Nephron (organoid): ENCODE data around the gene HOXC5.

Source experiments
- H3K27ac Mint-ChIP-seq, 3 experiments: 2 replicates each; pipeline ENCODE4 v1.8.0; 2020; ENCODE audit warnings: mixed read lengths in 3 of 3, mild to moderate bottlenecking in 2 of 3, moderate library complexity in 1 of 3
- H3K27me3 Mint-ChIP-seq: 2 replicates; pipeline ENCODE4 v1.8.0; 2021; ENCODE audit warnings: low read depth, mild to moderate bottlenecking, moderate library complexity, mixed read lengths
- H3K36me3 Mint-ChIP-seq: 2 replicates; pipeline ENCODE4 v1.8.0; 2020; ENCODE audit warnings: low read depth, mixed read lengths
- H3K4me1 Mint-ChIP-seq: 2 replicates; pipeline ENCODE4 v1.8.0; 2020; ENCODE audit warnings: mixed read lengths
- H3K4me3 Mint-ChIP-seq, 3 experiments: 2 replicates each; pipeline ENCODE4 v1.8.0; 2020; ENCODE audit warnings: mild to moderate bottlenecking in 3 of 3, mixed read lengths in 3 of 3, moderate library complexity in 2 of 3
- H3K9me3 Mint-ChIP-seq: 2 replicates; pipeline ENCODE4 v1.8.0; 2020; ENCODE audit warnings: mixed read lengths
- TF ChIP-seq, protein P1 (sequence below), 3 experiments: fragments of 200-600 bp; sonication (generic); IDR thresholded peaks; one replicate each; pipeline ENCODE4 v1.5.0; 2021; ENCODE audit warnings: antibody characterized with exemption in 3 of 3; ENCODE audit not compliant: unreplicated experiment in 3 of 3

Gene HOXC5

DNA sequence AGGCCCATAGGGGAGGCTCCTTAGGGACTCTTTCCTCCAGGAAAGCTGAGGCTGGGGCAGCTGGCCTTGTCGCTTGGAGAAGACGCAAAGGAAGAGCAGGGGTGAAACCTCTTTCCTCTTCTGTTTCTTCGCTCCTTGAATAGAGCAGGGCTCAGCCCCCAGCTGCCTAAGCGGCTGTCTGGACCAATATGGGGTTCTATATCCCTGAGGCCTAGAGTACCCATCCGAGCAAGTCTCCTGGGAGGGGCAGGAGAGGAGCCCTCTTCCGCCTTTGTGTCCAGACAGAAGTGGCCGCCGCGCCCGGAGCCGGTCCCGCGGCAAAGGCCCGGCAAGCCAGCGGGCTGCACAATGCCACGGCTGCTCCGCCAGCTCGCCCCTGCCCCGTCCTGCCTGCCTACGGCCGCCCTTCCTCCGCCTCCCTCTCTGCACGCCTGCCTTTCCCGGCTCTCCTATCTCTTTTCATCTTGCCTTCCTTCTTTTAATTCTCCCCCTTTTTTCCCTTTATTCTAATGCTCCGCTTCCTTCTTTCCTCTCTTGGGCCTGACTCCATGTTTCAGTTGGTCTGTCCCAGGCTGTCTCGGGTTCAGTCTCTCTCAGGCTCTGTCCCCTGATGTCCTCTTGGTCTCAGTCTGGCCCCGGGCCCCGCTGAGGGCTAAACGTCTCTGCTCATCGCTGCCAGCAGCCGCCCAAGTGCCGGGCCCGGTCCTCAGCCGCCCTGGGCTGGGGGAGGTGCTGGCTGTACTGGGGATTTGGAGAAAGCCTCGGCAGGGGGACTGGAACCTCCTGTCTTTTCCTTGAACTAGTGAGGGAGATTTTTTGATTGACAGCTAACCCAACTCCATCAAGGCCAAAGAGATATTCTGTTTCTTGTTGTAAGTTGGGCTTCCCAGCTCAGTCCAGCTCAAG lies 35.4 kb upstream of the HOXC5 start:
- Mint-ChIP-seq H3K27me3 (peaks cover 46% of the 10 kb centered on the region), H3K4me1 (peaks cover 58% of the 10 kb centered on the region), H3K9me3 (no peaks in the 10 kb centered on the region), H3K36me3 (peaks cover 24% of the 10 kb centered on the region), H3K27ac (peak overlapping the region; percentile 95 to 100 (median 100)), H3K4me3 (peak overlapping the region; percentile 95 to 99 (median 96))
- TF ChIP-seq, protein P1, sequence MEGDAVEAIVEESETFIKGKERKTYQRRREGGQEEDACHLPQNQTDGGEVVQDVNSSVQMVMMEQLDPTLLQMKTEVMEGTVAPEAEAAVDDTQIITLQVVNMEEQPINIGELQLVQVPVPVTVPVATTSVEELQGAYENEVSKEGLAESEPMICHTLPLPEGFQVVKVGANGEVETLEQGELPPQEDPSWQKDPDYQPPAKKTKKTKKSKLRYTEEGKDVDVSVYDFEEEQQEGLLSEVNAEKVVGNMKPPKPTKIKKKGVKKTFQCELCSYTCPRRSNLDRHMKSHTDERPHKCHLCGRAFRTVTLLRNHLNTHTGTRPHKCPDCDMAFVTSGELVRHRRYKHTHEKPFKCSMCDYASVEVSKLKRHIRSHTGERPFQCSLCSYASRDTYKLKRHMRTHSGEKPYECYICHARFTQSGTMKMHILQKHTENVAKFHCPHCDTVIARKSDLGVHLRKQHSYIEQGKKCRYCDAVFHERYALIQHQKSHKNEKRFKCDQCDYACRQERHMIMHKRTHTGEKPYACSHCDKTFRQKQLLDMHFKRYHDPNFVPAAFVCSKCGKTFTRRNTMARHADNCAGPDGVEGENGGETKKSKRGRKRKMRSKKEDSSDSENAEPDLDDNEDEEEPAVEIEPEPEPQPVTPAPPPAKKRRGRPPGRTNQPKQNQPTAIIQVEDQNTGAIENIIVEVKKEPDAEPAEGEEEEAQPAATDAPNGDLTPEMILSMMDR (IDR thresholded peaks at IDR 0.05; ENCODE audit: unreplicated experiment in 3 of 3): no peak

DNA sequence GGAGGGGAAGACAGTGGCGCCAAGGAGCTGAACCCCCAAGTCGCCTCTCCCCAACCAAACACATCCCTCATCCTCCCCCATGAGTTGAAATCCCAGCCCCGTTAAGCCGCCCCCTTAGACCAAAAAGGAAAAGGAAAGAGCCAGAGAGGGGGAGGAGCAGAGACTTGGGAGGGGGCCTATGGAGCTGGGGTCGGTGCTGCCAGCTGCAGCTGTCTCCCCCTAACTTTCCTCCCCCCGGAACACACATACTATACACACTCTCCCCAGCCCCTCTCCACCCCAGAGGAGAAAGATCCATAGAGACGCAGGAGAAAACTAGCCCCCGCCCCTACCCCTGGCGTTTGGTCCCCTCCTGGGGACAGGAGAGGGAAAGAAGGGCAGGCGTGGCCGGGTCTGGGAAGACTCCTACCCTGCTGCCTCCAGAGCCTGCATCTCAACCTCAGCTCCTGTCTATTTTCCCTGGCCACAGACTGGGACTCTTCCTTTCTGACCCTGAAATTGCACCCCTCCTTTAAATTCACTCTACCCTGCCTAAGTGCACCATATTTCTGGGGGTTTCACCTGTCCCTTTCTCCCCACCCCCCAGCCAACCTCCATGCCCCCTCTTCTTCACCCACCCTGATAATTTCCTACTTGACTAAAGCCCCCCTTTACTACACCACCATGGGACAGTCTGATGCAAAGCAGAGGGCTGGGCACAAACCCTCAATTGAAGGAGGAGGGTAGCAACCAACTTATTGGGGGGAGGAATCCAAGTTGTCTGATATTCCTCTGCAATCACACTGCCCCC lies 34.5 kb upstream of the HOXC5 start:
- H3K27me3 Mint-ChIP-seq: peaks cover 44% of the 10 kb centered on the region
- H3K4me1 Mint-ChIP-seq: peaks cover 60% of the 10 kb centered on the region
- TF ChIP-seq, protein P1 (IDR thresholded peaks at IDR 0.05; ENCODE audit: unreplicated experiment in 3 of 3): no peak
- no peaks in the 10 kb centered on the region for H3K9me3 Mint-ChIP-seq
- peak overlapping the region; percentile 95 to 99 (median 96) for H3K4me3 Mint-ChIP-seq
- H3K36me3 Mint-ChIP-seq: peaks cover 31% of the 10 kb centered on the region
- H3K27ac Mint-ChIP-seq: peak overlapping the region; percentile 95 to 100 (median 100)

DNA sequence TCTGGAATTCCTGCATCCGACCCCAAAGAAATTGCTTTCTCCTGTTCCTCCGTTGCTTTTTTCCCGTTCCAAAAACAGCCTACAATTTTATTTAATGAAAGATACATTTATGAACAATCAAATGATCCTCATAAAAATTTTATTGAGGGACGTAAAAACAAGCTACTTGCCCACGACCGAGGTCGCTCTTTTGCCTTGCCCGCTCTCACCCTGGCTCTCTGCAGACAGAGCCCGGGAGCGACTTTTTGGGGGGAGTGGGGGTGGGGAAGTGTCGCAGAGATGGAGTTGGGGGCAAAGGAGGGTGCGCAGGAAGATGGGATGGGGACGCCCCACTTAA lies 34.0 kb upstream of the HOXC5 start:
- no peaks in the 10 kb centered on the region for H3K9me3 Mint-ChIP-seq
- H3K4me3 Mint-ChIP-seq: peak overlapping the region; percentile 95 to 99 (median 96)
- peaks cover 44% of the 10 kb centered on the region for H3K27me3 Mint-ChIP-seq
- peak overlapping the region; percentile 95 to 100 (median 100) for H3K27ac Mint-ChIP-seq
- H3K4me1 Mint-ChIP-seq: peaks cover 60% of the 10 kb centered on the region
- TF ChIP-seq, protein P1 (IDR thresholded peaks at IDR 0.05; ENCODE audit: unreplicated experiment in 3 of 3): no peak
- peaks cover 31% of the 10 kb centered on the region for H3K36me3 Mint-ChIP-seq

DNA sequence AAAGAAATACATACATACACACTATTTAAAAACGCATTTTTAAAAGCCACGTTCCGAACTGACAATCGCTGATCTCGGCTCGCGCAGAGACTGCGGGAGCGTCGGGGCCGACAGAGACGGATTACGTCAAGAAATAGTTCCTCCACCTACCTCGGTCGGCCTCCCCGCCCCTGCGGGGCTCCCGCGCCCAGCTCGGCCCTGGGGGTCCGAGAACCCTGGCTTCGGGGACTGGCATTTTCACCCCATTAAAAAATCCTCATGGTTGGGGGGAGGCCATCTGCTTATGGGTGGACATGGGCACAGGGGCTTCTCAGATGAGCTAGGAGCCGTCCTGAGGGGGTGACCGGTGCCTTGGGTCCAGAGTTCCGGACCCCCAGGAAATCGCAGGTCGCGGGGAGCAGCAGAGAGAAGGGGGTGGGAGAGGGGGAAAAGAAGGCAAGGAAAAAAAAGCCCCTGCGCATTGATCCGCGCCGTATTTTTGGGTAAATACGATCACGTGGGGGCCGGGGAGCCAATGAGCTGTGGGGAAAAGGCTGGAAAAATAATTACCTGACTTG lies 33.2 kb upstream of the HOXC5 start:
- Mint-ChIP-seq H3K27ac (peak overlapping the region; percentile 95 to 100 (median 100)), H3K9me3 (no peaks in the 10 kb centered on the region), H3K36me3 (peaks cover 28% of the 10 kb centered on the region), H3K4me3 (peak overlapping the region; percentile 95 to 99 (median 96)), H3K27me3 (peaks cover 41% of the 10 kb centered on the region), H3K4me1 (peaks cover 63% of the 10 kb centered on the region)
- TF ChIP-seq, protein P1 (IDR thresholded peaks at IDR 0.05; ENCODE audit: unreplicated experiment in 3 of 3): peak in 1 of 3 experiments; percentile 10

DNA sequence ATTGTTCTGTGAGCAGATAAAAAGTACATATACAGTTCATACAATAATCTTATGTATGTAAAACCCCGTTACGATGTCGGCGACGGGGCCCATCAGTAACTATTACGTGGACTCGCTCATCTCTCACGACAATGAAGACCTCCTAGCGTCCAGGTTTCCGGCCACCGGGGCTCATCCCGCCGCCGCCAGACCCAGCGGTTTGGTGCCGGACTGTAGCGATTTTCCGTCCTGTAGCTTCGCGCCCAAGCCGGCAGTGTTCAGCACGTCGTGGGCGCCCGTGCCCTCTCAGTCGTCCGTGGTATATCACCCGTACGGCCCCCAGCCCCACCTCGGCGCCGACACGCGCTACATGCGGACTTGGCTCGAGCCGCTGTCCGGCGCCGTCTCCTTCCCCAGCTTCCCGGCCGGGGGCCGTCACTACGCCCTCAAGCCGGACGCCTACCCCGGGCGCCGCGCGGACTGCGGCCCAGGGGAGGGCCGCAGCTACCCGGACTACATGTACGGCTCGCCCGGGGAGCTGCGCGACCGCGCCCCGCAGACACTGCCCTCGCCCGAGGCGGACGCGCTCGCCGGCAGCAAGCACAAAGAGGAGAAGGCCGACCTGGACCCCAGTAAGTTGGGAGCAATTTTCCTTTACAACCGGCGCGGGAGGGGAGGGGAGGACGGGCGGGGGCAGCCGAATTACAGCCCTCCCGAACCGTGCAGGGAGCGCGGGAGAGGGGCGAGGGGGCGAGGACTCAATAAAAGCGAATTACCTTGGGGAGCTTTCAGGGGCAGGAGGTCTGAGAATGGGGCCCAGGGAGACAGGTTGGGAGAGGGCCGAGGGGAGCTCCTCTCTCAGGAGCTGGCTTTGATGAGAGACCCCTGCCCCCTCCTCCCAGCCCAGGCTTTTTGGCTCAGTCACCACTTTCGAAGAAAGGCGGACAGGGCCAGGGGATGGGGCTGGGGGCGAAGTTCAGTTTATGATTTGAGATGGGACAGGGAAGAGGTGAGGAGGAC lies 32.4 kb upstream of the HOXC5 start, which contains the start of gene HOXC9:
TSS of gene HOXC9 (plus strand) at position 46 of the 999 bp plus-strand sequence. CDS start at position 74, 28 bp downstream.
- peak within 1 kb of the TSS; percentile 95 to 99 (median 96) for H3K4me3 Mint-ChIP-seq
- H3K27ac Mint-ChIP-seq: peak within 1 kb of the TSS; percentile 95 to 100 (median 100)
- TF ChIP-seq, protein P1 (IDR thresholded peaks at IDR 0.05; ENCODE audit: unreplicated experiment in 3 of 3): no peak
- H3K9me3 Mint-ChIP-seq: no peaks in the 10 kb centered on the region
- peaks cover 64% of the 10 kb centered on the region for H3K4me1 Mint-ChIP-seq
- H3K27me3 Mint-ChIP-seq: peaks cover 39% of the 10 kb centered on the region
- peaks cover 24% of the 10 kb centered on the region for H3K36me3 Mint-ChIP-seq
